Loucy (cell line): Measurements from ENCODE around the gene KLHL17.
A peak's percentile ranks its signal among the peaks of the same experiment; 100 is the strongest.

ENCODE experiments used
- H2AFZ ChIP-seq: fragments of 200-600 bp; sonication (generic); 2 replicates; pipeline ENCODE4 v1.6.0; 2016; ENCODE audit warnings: antibody characterized with exemption, mild to moderate bottlenecking, low read length, moderate library complexity
- H3F3A ChIP-seq: fragments of 200-600 bp; 2 replicates; pipeline ENCODE4 v1.6.0; 2016; ENCODE audit warnings: antibody characterized with exemption, low read depth, mild to moderate bottlenecking
- H3K27me3 ChIP-seq: fragments of 200-600 bp; sonication (generic); 2 replicates; pipeline ENCODE4 v1.6.1; 2014; ENCODE audit warnings: low read length, mild to moderate bottlenecking; ENCODE audit not compliant: insufficient read depth, poor library complexity, severe bottlenecking
- H3K36me3 ChIP-seq: fragments of 200-600 bp; sonication (generic); 2 replicates; pipeline ENCODE4 v1.6.1; 2016; ENCODE audit warnings: low read length; ENCODE audit not compliant: insufficient read depth
- H3K4me1 ChIP-seq: fragments of 200-600 bp; sonication (generic); 2 replicates; pipeline ENCODE4 v1.5.1; 2014; ENCODE audit warnings: low read length, mild to moderate bottlenecking; ENCODE audit not compliant: insufficient read depth, poor library complexity, severe bottlenecking
- H3K4me2 ChIP-seq: fragments of 200-600 bp; sonication (generic); 2 replicates; pipeline ENCODE4 v1.6.0; 2014; ENCODE audit warnings: antibody characterized with exemption, low read length, low read depth, mild to moderate bottlenecking; ENCODE audit not compliant: poor library complexity, severe bottlenecking
- H3K4me3 ChIP-seq: fragments of 200-600 bp; sonication (generic); 2 replicates; pipeline ENCODE4 v1.5.1; 2014; ENCODE audit warnings: low read length, mild to moderate bottlenecking, mixed read lengths; ENCODE audit not compliant: poor library complexity, severe bottlenecking
- H3K79me2 ChIP-seq: fragments of 200-600 bp; sonication (generic); 2 replicates; pipeline ENCODE4 v1.6.1; 2014; ENCODE audit warnings: low read length; ENCODE audit not compliant: insufficient read depth
- H3K9ac ChIP-seq: fragments of 200-600 bp; sonication (generic); 2 replicates; pipeline ENCODE4 v1.6.0; 2014; ENCODE audit warnings: mild to moderate bottlenecking, low read depth, low read length, moderate library complexity; ENCODE audit not compliant: poor library complexity, severe bottlenecking
- H3K9me2 ChIP-seq: fragments of 200-600 bp; sonication (generic); replicated peaks from 2 replicates; pipeline ENCODE4 v1.6.1; 2016; ENCODE audit warnings: low read depth, low read length, mixed read lengths
- H3K9me3 ChIP-seq: fragments of 200-600 bp; sonication (generic); 2 replicates; pipeline ENCODE4 v1.6.1; 2014; ENCODE audit warnings: mild to moderate bottlenecking, antibody characterized with exemption, low read length, low read depth; ENCODE audit not compliant: insufficient read depth
- H4K20me1 ChIP-seq: fragments of 200-600 bp; sonication (generic); 2 replicates; pipeline ENCODE4 v1.6.0; 2014; ENCODE audit warnings: antibody characterized with exemption, low read length, mild to moderate bottlenecking; ENCODE audit not compliant: insufficient read depth, poor library complexity, severe bottlenecking
- CTCF ChIP-seq: fragments of 200-600 bp; sonication (generic); conservative IDR thresholded peaks from 2 replicates; pipeline ENCODE4 v1.5.1; 2014; ENCODE audit warnings: mild to moderate bottlenecking, antibody characterized with exemption, low read length
- EZH2phosphoT487 ChIP-seq: fragments of 200-600 bp; IDR thresholded peaks from 2 replicates; pipeline ENCODE4 v1.6.1; 2018; ENCODE audit warnings: antibody characterized with exemption, mild to moderate bottlenecking, moderate library complexity, borderline replicate concordance

The KLHL17 gene

GRCh38 chr1:997993-998744 lies 37.8 kb downstream of the KLHL17 start:
- no peak overlapping the region for H2AFZ ChIP-seq
- H3K9ac ChIP-seq, result peak overlapping the region; percentile 75
- H3F3A ChIP-seq, result no peaks in the 10 kb centered on the region
- H3K36me3 ChIP-seq, result no peaks in the 10 kb centered on the region
- peaks cover 17% of the 10 kb centered on the region for H4K20me1 ChIP-seq
- no peaks in the 10 kb centered on the region for H3K27me3 ChIP-seq
- peak overlapping the region; percentile 85 for H3K4me3 ChIP-seq
- H3K9me3 ChIP-seq, result no peaks in the 10 kb centered on the region
- H3K4me1 ChIP-seq, result peaks cover 33% of the 10 kb centered on the region
- H3K4me2 ChIP-seq, result peak overlapping the region; percentile 98
- peaks cover 12% of the 10 kb centered on the region; the same call in 1 of the 2 replicates for H3K79me2 ChIP-seq
- H3K9me2 ChIP-seq, result no peaks in the 10 kb centered on the region
- no peak for TF ChIP-seq EZH2phosphoT487
- TF ChIP-seq CTCF, result peak; percentile 14; the same call in 1 of the 2 replicates

- Histone ChIP-seq H2AFZ (0 out of 2 replicates have a peak overlapping the region, but pooled peaks have one; percentile 65), H3K9me3 (no peaks in the 10 kb centered on the region), H3K27me3 (no peaks in the 10 kb centered on the region), H3K36me3 (no peaks in the 10 kb centered on the region), H3K9me2 (no peaks in the 10 kb centered on the region), H3K4me2 (peak overlapping the region; percentile 98), H4K20me1 (peaks cover 17% of the 10 kb centered on the region), H3K4me3 (peak overlapping the region; percentile 85), H3K4me1 (peaks cover 37% of the 10 kb centered on the region), H3K79me2 (peaks cover 12% of the 10 kb centered on the region; the same call in 1 of the 2 replicates), H3F3A (no peaks in the 10 kb centered on the region), H3K9ac (peak overlapping the region; percentile 75)
- TF ChIP-seq CTCF, result no peak
- TF ChIP-seq EZH2phosphoT487, result no peak
Measured at GRCh38 chr1:998745-998994, 38.3 kb downstream of the KLHL17 start.

DNA sequence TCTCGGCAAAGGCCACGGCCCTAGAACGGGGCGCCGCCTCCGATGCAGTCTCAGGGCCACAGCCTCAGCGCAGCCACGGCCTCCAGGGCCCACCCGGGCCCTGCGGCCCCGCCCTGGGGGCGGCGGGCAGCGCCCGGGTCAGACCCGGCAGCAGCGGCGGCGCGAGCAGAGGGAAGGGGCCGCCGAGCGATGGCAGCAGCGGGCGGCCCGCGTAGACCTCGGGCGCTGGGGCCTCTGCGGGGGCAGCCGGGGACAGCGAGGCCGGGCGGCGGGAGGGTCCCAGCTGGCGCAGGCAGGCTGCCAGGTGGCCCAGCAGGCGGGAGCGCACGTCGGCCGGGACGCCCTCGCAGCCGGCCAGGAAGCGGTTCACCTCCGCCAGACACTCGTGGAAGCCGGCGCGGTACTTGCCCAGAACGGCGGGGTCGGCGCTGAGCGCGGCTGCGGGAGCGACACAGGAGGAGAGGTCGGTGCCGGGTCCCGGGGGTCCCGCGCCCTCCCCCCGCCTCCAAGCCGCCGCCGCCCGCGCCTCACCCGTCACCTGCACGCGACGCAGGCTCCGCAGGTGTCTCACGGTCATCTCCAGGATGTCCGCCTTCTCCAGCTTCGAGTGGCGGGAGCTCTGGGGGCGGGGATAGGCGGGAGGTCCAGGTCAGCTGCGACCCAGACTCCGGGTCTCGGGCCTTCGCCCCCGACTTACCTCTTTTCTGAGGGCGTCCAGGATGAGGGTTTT lies 38.8 kb downstream of the KLHL17 start:
- H3K9ac ChIP-seq, result peak overlapping the region; percentile 75
- peaks cover 17% of the 10 kb centered on the region for H4K20me1 ChIP-seq
- no peaks in the 10 kb centered on the region for H3K36me3 ChIP-seq
- H3K9me2 ChIP-seq, result no peaks in the 10 kb centered on the region
- H3K27me3 ChIP-seq, result no peaks in the 10 kb centered on the region
- H3K79me2 ChIP-seq, result peaks cover 17% of the 10 kb centered on the region; the same call in 1 of the 2 replicates
- no peaks in the 10 kb centered on the region for H3F3A ChIP-seq
- H3K4me3 ChIP-seq, result peak overlapping the region; percentile 85
- peak overlapping the region; percentile 65 for H2AFZ ChIP-seq
- H3K4me2 ChIP-seq, result peak overlapping the region; percentile 98
- peaks cover 42% of the 10 kb centered on the region for H3K4me1 ChIP-seq
- TF ChIP-seq EZH2phosphoT487 (no peak), CTCF (no peak)
- no peaks in the 10 kb centered on the region for H3K9me3 ChIP-seq
